Mononuclear cell (primary cell): ENCODE measurements around the gene FAM76A. TPM values are rescaled to one million over a fixed set of nuclear protein-coding genes. Genes with fewer than 3 reads are reported as not detected.
"Not testable (repeated sequence)": the region's sequence is repeated elsewhere in the genome, so short reads cannot be mapped to it uniquely, and the experiment has no call there.

Source experiments
- H3K27me3 ChIP-seq: 2 replicates; pipeline ENCODE4 v1.6.0; 2011; ENCODE audit warnings: low read length, control low read depth; ENCODE audit not compliant: insufficient read depth
- H3K4me1 ChIP-seq: 2 replicates; pipeline ENCODE4 v1.5.1; 2011; ENCODE audit warnings: mild to moderate bottlenecking, low read length, control low read depth; ENCODE audit not compliant: insufficient read depth
- H3K4me3 ChIP-seq: 2 replicates; pipeline ENCODE4 v1.5.1; 2011; ENCODE audit warnings: mild to moderate bottlenecking, low read length, moderate library complexity
- H3K9me3 ChIP-seq: 2 replicates; pipeline ENCODE4 v1.5.1; 2011; ENCODE audit warnings: low read depth, mild to moderate bottlenecking, control low read depth, low read length
- total RNA-seq: library from RNA; depleted of rRNA; stranded (reverse); fragments of >200 nt; gene quantifications from one replicate; pipeline ENCODE4 v1.2.3, GENCODE V29; 2012

FAM76A gene
- total RNA-seq, 1 donor, result 18.7 TPM

GRCh38 chr1:27785781-27786455, 60.2 kb downstream of the FAM76A start:
- Histone ChIP-seq H3K27me3 (no peaks in the 10 kb centered on the region), H3K4me1 (peaks cover 27% of the 10 kb centered on the region), H3K9me3 (no peaks in the 10 kb centered on the region), H3K4me3 (no peak overlapping the region)

DNA sequence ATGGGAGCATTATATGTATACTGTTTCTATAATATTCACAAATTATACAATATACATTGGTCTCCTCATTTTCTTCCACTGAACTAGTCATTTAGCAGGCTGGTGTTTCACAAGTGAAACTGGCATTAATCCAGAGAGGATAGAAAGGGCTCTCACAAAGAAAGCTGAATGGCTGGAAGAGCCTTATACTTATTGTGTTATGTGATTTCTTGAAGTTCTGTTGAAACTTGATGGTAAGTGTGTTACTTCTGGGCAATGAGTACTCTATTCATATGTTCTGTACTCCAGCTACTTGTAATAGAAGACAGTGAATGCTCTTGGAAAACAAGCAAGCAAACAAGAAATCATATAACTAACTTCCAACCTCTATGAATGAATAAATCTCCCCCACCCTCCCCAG, 62.1 kb downstream of the FAM76A start:
- Histone ChIP-seq H3K9me3 (no peaks in the 10 kb centered on the region), H3K4me1 (peaks cover 22% of the 10 kb centered on the region), H3K27me3 (no peaks in the 10 kb centered on the region), H3K4me3 (no peak overlapping the region)

GRCh38 chr1:27789540-27790041, 63.8 kb downstream of the FAM76A start:
- Histone ChIP-seq H3K4me3 (no peak overlapping the region), H3K9me3 (no peaks in the 10 kb centered on the region), H3K27me3 (no peaks in the 10 kb centered on the region), H3K4me1 (peaks cover 22% of the 10 kb centered on the region)

GRCh38 chr1:27790270-27790669, 64.5 kb downstream of the FAM76A start:
- H3K27me3 ChIP-seq, H3K9me3 ChIP-seq, H3K4me3 ChIP-seq: not testable (repeated sequence)
- H3K4me1 ChIP-seq, result peaks cover 22% of the 10 kb centered on the region

GRCh38 chr1:27795601-27796000, 69.8 kb downstream of the FAM76A start:
- peaks cover under 1% of the 10 kb centered on the region for H3K4me1 ChIP-seq
- no peaks in the 10 kb centered on the region for H3K27me3 ChIP-seq
- no peaks in the 10 kb centered on the region for H3K9me3 ChIP-seq
- H3K4me3 ChIP-seq, result no peak overlapping the region

DNA sequence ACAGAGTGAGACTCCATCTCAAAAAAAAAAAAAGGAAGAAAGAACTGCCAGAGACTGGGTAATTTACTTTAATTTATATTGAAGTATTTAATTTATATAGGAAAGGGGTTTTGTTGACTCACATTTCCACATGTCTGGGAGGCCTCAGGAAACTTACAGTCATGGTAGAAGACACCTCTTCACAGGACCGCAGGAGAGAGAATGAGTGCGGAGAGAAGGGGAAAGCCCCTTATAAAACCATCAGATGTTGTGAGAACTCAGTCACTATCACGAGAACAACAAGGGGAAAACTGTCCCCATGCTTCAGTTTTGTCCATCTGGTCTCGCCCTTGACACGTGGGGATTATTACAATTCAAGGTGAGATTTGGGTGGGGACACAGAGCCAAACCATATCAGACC, 79.0 kb downstream of the FAM76A start:
- Histone ChIP-seq H3K4me3 (no peak overlapping the region), H3K9me3 (no peaks in the 10 kb centered on the region), H3K4me1 (no peaks in the 10 kb centered on the region), H3K27me3 (no peaks in the 10 kb centered on the region)

DNA sequence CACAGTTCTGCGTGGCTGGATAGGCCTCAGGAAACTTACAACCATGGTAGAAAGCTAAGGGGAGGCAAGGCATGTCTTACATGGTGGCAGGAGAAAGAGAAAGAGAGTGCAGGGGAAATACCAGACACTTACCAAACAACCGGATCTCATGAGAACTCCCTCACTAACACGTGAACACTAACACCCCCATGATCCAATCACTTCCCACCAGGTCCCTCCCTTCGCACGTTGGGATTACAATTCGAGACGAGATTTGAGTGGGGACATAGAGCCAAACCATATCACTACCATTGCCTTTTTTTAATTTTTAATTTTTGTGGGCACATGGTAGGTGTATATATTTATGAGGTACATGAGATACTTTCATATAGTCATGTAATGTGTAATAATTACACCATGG, 81.0 kb downstream of the FAM76A start:
- H3K9me3 ChIP-seq, result no peaks in the 10 kb centered on the region
- no peaks in the 10 kb centered on the region for H3K27me3 ChIP-seq
- H3K4me1 ChIP-seq, result no peaks in the 10 kb centered on the region
- no peak overlapping the region for H3K4me3 ChIP-seq

- Histone ChIP-seq H3K4me3 (no peak overlapping the region), H3K9me3 (no peaks in the 10 kb centered on the region), H3K4me1 (no peaks in the 10 kb centered on the region), H3K27me3 (no peaks in the 10 kb centered on the region)
These were observed 81.6 kb downstream of the FAM76A start for GRCh38 chr1:27807385-27807784.

DNA sequence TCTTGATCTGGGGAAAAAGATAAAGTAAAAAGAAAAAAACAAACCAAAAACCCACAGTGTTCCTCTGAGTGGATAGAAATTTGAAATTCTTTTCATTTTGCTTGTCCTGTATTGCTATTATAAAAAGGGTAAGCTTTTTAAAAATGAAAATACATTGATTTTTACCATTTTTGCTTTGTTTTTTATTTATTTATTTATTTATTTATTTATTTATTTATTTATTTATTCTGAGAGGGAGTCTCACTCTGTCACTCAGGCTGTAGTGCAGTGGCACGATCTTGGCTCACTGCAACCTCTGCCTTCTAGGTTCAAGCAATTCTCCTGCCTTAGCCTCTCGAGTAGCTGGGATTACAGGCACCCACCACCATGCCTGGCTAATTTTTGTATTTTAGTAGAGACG, 82.4 kb downstream of the FAM76A start:
- H3K9me3 ChIP-seq, H3K4me3 ChIP-seq, H3K27me3 ChIP-seq, H3K4me1 ChIP-seq: not testable (repeated sequence)

GRCh38 chr1:27809883-27810282, 84.1 kb downstream of the FAM76A start:
- no peaks in the 10 kb centered on the region for H3K27me3 ChIP-seq
- H3K4me3 ChIP-seq, result no peak overlapping the region
- no peaks in the 10 kb centered on the region for H3K4me1 ChIP-seq
- no peaks in the 10 kb centered on the region for H3K9me3 ChIP-seq

- no peaks in the 10 kb centered on the region for H3K9me3 ChIP-seq
- H3K4me3 ChIP-seq, result no peak overlapping the region
- no peaks in the 10 kb centered on the region for H3K27me3 ChIP-seq
- H3K4me1 ChIP-seq, result no peaks in the 10 kb centered on the region
These were observed 86.2 kb downstream of the FAM76A start for GRCh38 chr1:27811741-27812500.

Other genes with a start within 250 kb of the FAM76A start
- 29.4 TPM for gene WASF2, start 235.8 kb upstream of the FAM76A start, total RNA-seq
- gene AHDC1, start 121.8 kb upstream of the FAM76A start, total RNA-seq, result 3.3 TPM
- gene FGR, start 90.8 kb upstream of the FAM76A start, total RNA-seq, result 123 TPM
- gene IFI6, start 53.8 kb upstream of the FAM76A start, total RNA-seq, result 85.6 TPM
- 45.4 TPM for gene STX12, start 47.3 kb downstream of the FAM76A start, total RNA-seq
- 31.4 TPM for gene PPP1R8, start 104.8 kb downstream of the FAM76A start, total RNA-seq
- gene THEMIS2, start 146.6 kb downstream of the FAM76A start, total RNA-seq, result 270 TPM
- gene RPA2, start 188.6 kb downstream of the FAM76A start, total RNA-seq, result 16.4 TPM
- gene SMPDL3B, start 209.0 kb downstream of the FAM76A start, total RNA-seq, result 0.10 TPM
- gene XKR8, start 234.0 kb downstream of the FAM76A start, total RNA-seq, result 14.1 TPM